HEK293 (cell line): ENCODE measurements around the gene EIF4H.

Source experiments
- CTCF ChIA-PET: fragments of 350-600 bp; formaldehyde crosslinking; extraction: SDS; loops from one replicate; lab custom pipeline; 2021; ENCODE audit warnings: antibody characterized with exemption; lab: Yijun Ruan, JAX
- POLR2A ChIA-PET: fragments of 300-600 bp; formaldehyde crosslinking; extraction: SDS; loops from one replicate; lab custom pipeline; 2020; ENCODE audit warnings: antibody characterized with exemption, inconsistent platforms; lab: Yijun Ruan, JAX
- H3K27ac ChIP-seq: fragments of 200-500 bp; sonication (Bioruptor generic); 2 replicates; pipeline ENCODE4 v1.5.1; 2014; ENCODE audit warnings: low read depth, low read length, control low read depth, inconsistent platforms; ENCODE audit errors: extremely low read depth
- H3K36me3 ChIP-seq, 2 experiments: fragments of 200-500 bp in 1 of 2; sonication (Bioruptor generic) in 1 of 2; 1 replicate in 1 of 2; 2 replicates in 1 of 2; pipeline ENCODE4 v1.5.1; 2014 to 2017; ENCODE audit warnings: inconsistent platforms in 2 of 2, low read length in 2 of 2; ENCODE audit not compliant: control insufficient read depth in 2 of 2, insufficient read depth in 1 of 2
- H3K4me1 ChIP-seq: fragments of 200-500 bp; sonication (Bioruptor generic); 2 replicates; pipeline ENCODE4 v1.5.1; 2014; ENCODE audit warnings: mild to moderate bottlenecking, low read length, inconsistent platforms; ENCODE audit not compliant: control insufficient read depth, insufficient read depth
- H3K4me3 ChIP-seq: 2 replicates; pipeline ENCODE4 v1.5.1; 2011; ENCODE audit warnings: low read depth, mild to moderate bottlenecking, control low read depth, low read length, moderate library complexity
- H3K9me3 ChIP-seq: fragments of 200-500 bp; sonication (Bioruptor generic); 2 replicates; pipeline ENCODE4 v1.5.1; 2014; ENCODE audit warnings: low read depth, low read length, inconsistent platforms; ENCODE audit not compliant: control insufficient read depth, insufficient read depth
- INSM2 ChIP-seq: fragments of 450-650 bp; formaldehyde crosslinking; IDR thresholded peaks from 2 replicates; pipeline ENCODE4 v1.5.1; 2016; ENCODE audit warnings: missing biosample characterization, missing genetic modification characterization
- KLF1 ChIP-seq: fragments of 450-650 bp; formaldehyde crosslinking; IDR thresholded peaks from 2 replicates; pipeline ENCODE4 v1.5.1; 2016; ENCODE audit warnings: missing biosample characterization, missing genetic modification characterization
- KLF8 ChIP-seq: fragments of 450-650 bp; formaldehyde crosslinking; IDR thresholded peaks from 2 replicates; pipeline ENCODE4 v1.5.1; 2016; ENCODE audit warnings: missing biosample characterization, missing genetic modification characterization
- PRDM1 ChIP-seq: fragments of 450-650 bp; formaldehyde crosslinking; IDR thresholded peaks from 2 replicates; pipeline ENCODE4; 2016; ENCODE audit warnings: missing biosample characterization, missing genetic modification characterization
- ZBTB11 ChIP-seq: fragments of 450-650 bp; formaldehyde crosslinking; conservative IDR thresholded peaks from 2 replicates; pipeline ENCODE4 v1.5.1; 2016; ENCODE audit warnings: low read depth, missing biosample characterization, missing genetic modification characterization
- ZNF157 ChIP-seq: fragments of 450-650 bp; formaldehyde crosslinking; IDR thresholded peaks from 2 replicates; pipeline ENCODE4 v1.5.1; 2016; ENCODE audit warnings: missing biosample characterization, missing genetic modification characterization
- ZNF19 ChIP-seq: fragments of 450-650 bp; formaldehyde crosslinking; IDR thresholded peaks from 2 replicates; pipeline ENCODE4; 2016; ENCODE audit warnings: missing biosample characterization, missing genetic modification characterization, low read depth
- ZNF324 ChIP-seq: fragments of 450-650 bp; formaldehyde crosslinking; IDR thresholded peaks from 2 replicates; pipeline ENCODE4 v1.5.1; 2016; ENCODE audit warnings: missing biosample characterization, missing genetic modification characterization
- ZNF362 ChIP-seq: fragments of 450-650 bp; formaldehyde crosslinking; IDR thresholded peaks from 2 replicates; pipeline ENCODE4 v1.5.1; 2016; ENCODE audit warnings: missing biosample characterization, missing genetic modification characterization
- TF ChIP-seq, protein P1 (sequence below): fragments of 450-650 bp; formaldehyde crosslinking; optimal IDR thresholded peaks from 2 replicates; pipeline ENCODE3; 2016; ENCODE audit warnings: missing biosample characterization, mild to moderate bottlenecking, missing genetic modification characterization
- TF ChIP-seq, protein P2 (sequence below): fragments of 450-650 bp; formaldehyde crosslinking; IDR thresholded peaks from 2 replicates; pipeline ENCODE4 v1.5.1; 2016; ENCODE audit warnings: missing biosample characterization, missing genetic modification characterization

The EIF4H gene

GRCh38 chr7:74183142-74183541, 9.0 kb downstream of the EIF4H start:
- no peak overlapping the region for H3K27ac ChIP-seq
- TF ChIP-seq, protein P1, sequence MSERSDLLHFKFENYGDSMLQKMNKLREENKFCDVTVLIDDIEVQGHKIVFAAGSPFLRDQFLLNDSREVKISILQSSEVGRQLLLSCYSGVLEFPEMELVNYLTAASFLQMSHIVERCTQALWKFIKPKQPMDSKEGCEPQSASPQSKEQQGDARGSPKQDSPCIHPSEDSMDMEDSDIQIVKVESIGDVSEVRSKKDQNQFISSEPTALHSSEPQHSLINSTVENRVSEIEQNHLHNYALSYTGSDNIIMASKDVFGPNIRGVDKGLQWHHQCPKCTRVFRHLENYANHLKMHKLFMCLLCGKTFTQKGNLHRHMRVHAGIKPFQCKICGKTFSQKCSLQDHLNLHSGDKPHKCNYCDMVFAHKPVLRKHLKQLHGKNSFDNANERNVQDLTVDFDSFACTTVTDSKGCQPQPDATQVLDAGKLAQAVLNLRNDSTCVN (tag by site-specific recombination), result no peak
- no peak for TF ChIP-seq ZNF324 (tag by site-specific recombination)
- TF ChIP-seq ZBTB11 (tag by site-specific recombination), result no peak
- TF ChIP-seq PRDM1 (tag by site-specific recombination), result no peak
- no peak for TF ChIP-seq ZNF362 (tag by site-specific recombination)
- TF ChIP-seq, protein P2, sequence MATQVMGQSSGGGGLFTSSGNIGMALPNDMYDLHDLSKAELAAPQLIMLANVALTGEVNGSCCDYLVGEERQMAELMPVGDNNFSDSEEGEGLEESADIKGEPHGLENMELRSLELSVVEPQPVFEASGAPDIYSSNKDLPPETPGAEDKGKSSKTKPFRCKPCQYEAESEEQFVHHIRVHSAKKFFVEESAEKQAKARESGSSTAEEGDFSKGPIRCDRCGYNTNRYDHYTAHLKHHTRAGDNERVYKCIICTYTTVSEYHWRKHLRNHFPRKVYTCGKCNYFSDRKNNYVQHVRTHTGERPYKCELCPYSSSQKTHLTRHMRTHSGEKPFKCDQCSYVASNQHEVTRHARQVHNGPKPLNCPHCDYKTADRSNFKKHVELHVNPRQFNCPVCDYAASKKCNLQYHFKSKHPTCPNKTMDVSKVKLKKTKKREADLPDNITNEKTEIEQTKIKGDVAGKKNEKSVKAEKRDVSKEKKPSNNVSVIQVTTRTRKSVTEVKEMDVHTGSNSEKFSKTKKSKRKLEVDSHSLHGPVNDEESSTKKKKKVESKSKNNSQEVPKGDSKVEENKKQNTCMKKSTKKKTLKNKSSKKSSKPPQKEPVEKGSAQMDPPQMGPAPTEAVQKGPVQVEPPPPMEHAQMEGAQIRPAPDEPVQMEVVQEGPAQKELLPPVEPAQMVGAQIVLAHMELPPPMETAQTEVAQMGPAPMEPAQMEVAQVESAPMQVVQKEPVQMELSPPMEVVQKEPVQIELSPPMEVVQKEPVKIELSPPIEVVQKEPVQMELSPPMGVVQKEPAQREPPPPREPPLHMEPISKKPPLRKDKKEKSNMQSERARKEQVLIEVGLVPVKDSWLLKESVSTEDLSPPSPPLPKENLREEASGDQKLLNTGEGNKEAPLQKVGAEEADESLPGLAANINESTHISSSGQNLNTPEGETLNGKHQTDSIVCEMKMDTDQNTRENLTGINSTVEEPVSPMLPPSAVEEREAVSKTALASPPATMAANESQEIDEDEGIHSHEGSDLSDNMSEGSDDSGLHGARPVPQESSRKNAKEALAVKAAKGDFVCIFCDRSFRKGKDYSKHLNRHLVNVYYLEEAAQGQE (tag by site-specific recombination), result no peak
- no peak for TF ChIP-seq KLF1
- TF ChIP-seq KLF8 (tag by site-specific recombination), result no peak
- TF ChIP-seq INSM2, result no peak
- TF ChIP-seq ZNF157 (tag by site-specific recombination), result no peak
- TF ChIP-seq ZNF19 (tag by site-specific recombination), result no peak
- TF ChIP-seq, all 188 proteins: peak for 0
- Histone ChIP-seq H3K4me3 (no peak overlapping the region), H3K36me3 (peaks cover 20 to 71% of the 10 kb centered on the region in 2 experiments; a peak in 2 of 3 replicates), H3K9me3 (no peaks in the 10 kb centered on the region), H3K4me1 (peaks cover 13% of the 10 kb centered on the region; the same call in 1 of the 2 replicates)
- POLR2A ChIA-PET, result interaction anchor here (0.5 to 1.5 kb wide), 7 partner anchors 9 to 399 kb away, joined by 3 to 5 read pairs (median 4); partner anchors contain the start of gene EIF4H
- CTCF ChIA-PET, result interaction anchor here (0.6 to 2.0 kb wide), 15 partner anchors 8 to 130 kb away, joined by 3 to 13 read pairs (median 4); no protein-coding TSS in a partner anchor
